Spinal cord (tissue), 10 donors: ENCODE results near the gene TBX10. TPM values are rescaled to one million over a fixed set of nuclear protein-coding genes. Genes with fewer than 3 reads are reported as not detected.
"Not testable (repeated sequence)": the region's sequence is repeated elsewhere in the genome, so short reads cannot be mapped to it uniquely, and the experiment has no call there.

Experiments
- DNase-seq, 6 donors: peaks; one replicate each; pipeline versions ENCODE4 v3.0.0 to v3.0.0-alpha.2; 2013 to 2015; ENCODE audit warnings: low spot score in 6 of 6, low read depth in 4 of 6
- H3K27ac ChIP-seq: one replicate; pipeline ENCODE4 v1.5.1; 2013; ENCODE audit warnings: low read depth, low read length, control low read depth
- H3K27me3 ChIP-seq: one replicate; pipeline ENCODE4 v1.6.1; 2013; ENCODE audit warnings: low read length; ENCODE audit not compliant: control insufficient read depth, insufficient read depth
- H3K36me3 ChIP-seq: one replicate; pipeline ENCODE4 v1.6.1; 2013; ENCODE audit warnings: low read length; ENCODE audit not compliant: control insufficient read depth, insufficient read depth
- H3K4me1 ChIP-seq: one replicate; pipeline ENCODE4 v1.6.1; 2013; ENCODE audit warnings: low read length; ENCODE audit not compliant: control insufficient read depth, insufficient read depth
- H3K4me3 ChIP-seq: one replicate; pipeline ENCODE4 v1.5.1; 2013; ENCODE audit warnings: low read depth, low read length, control low read depth
- H3K9me3 ChIP-seq: one replicate; pipeline ENCODE4 v1.6.1; 2013; ENCODE audit warnings: low read length; ENCODE audit not compliant: control insufficient read depth, insufficient read depth
- WGBS: methylation state at CpG from one replicate; pipeline ENCODE4 v1.1.5; 2013; ENCODE audit warnings: missing lambda C conversion rate; ENCODE audit not compliant: insufficient coverage; 5-methylcytosine and 5-hydroxymethylcytosine counted together
- polyA plus RNA-seq, 2 donors: library from polyadenylated mRNA; unstranded; fragments of 120-200 nt; gene quantifications; one replicate each; pipeline ENCODE4 v1.2.1, GENCODE V29; 2013; ENCODE audit not compliant: insufficient read length in 2 of 2
- total RNA-seq, 2 donors: library from RNA; depleted of rRNA in 1 of 2; stranded (reverse); fragments of 120-200 nt in 1 of 2; fragments of >200 nt in 1 of 2; gene quantifications; one replicate each; pipeline versions ENCODE4 v1.2.3 to v1.2.4, GENCODE V29; 2013 to 2014
- donor health status: healthy.

Gene TBX10
- total and polyA plus RNA-seq, 4 donors = not detected

GRCh38 chr11:67626131-67626833, 13.3 kb downstream of the TBX10 start:
- 86% methylated on average over 8 of the region's 10 CpGs for WGBS
- not testable (repeated sequence) for H3K27me3 ChIP-seq, H3K36me3 ChIP-seq, DNase-seq, H3K9me3 ChIP-seq, H3K27ac ChIP-seq, H3K4me3 ChIP-seq
- peaks cover 18% of the 10 kb centered on the region for H3K4me1 ChIP-seq

GRCh38 chr11:67623795-67624194, 15.8 kb downstream of the TBX10 start:
- not testable (repeated sequence) for H3K4me1 ChIP-seq, H3K4me3 ChIP-seq, H3K9me3 ChIP-seq, H3K27ac ChIP-seq, DNase-seq, H3K36me3 ChIP-seq, H3K27me3 ChIP-seq
- 100% methylated on average over 1 of the region's 1 CpG for WGBS

GRCh38 chr11:67622905-67623304, 16.7 kb downstream of the TBX10 start:
- not testable (repeated sequence) for DNase-seq, H3K4me1 ChIP-seq, H3K27me3 ChIP-seq, H3K4me3 ChIP-seq, H3K27ac ChIP-seq, H3K9me3 ChIP-seq, H3K36me3 ChIP-seq
- WGBS = 100% methylated on average over 2 of the region's 7 CpGs

GRCh38 chr11:67621928-67622327, 17.6 kb downstream of the TBX10 start:
- H3K36me3 ChIP-seq, H3K27ac ChIP-seq, H3K9me3 ChIP-seq, H3K27me3 ChIP-seq, H3K4me3 ChIP-seq, H3K4me1 ChIP-seq, DNase-seq: not testable (repeated sequence)
- WGBS = no CpG with 5 or more reads among the region's 3 CpGs

- 88% methylated on average over 13 of the region's 13 CpGs for WGBS
- H3K27ac ChIP-seq, H3K4me3 ChIP-seq, H3K9me3 ChIP-seq, H3K27me3 ChIP-seq, H3K4me1 ChIP-seq, H3K36me3 ChIP-seq, DNase-seq: not testable (repeated sequence)
Measured at GRCh38 chr11:67620621-67621020, 18.9 kb downstream of the TBX10 start.

GRCh38 chr11:67619683-67620618, 19.6 kb downstream of the TBX10 start:
- H3K4me3 ChIP-seq, H3K9me3 ChIP-seq, DNase-seq, H3K36me3 ChIP-seq, H3K4me1 ChIP-seq, H3K27ac ChIP-seq, H3K27me3 ChIP-seq: not testable (repeated sequence)
- 94% methylated on average over 31 of the region's 33 CpGs for WGBS

- 92% methylated on average over 31 of the region's 40 CpGs for WGBS
- not testable (repeated sequence) for H3K27ac ChIP-seq, H3K36me3 ChIP-seq, H3K4me3 ChIP-seq, H3K9me3 ChIP-seq, H3K4me1 ChIP-seq, H3K27me3 ChIP-seq, DNase-seq
Measured at GRCh38 chr11:67618901-67619659, 20.5 kb downstream of the TBX10 start.

GRCh38 chr11:67617243-67617953, 22.2 kb downstream of the TBX10 start:
- DNase-seq = no peak
- Histone ChIP-seq H3K27me3 (peaks cover 5% of the 10 kb centered on the region), H3K36me3 (peaks cover 16% of the 10 kb centered on the region), H3K27ac (no peak overlapping the region), H3K4me3 (no peak overlapping the region), H3K4me1 (peaks cover 17% of the 10 kb centered on the region), H3K9me3 (no peaks in the 10 kb centered on the region)
- WGBS = 64% methylated on average over 5 of the region's 7 CpGs
